NCI-H1930 (cell line): ENCODE data around the gene AMIGO3.

ENCODE experiments used
- DNase-seq, 2 experiments: peaks; one replicate each; lab custom pipeline; 2025; lab: John Stamatoyannopoulos, UW

The AMIGO3 gene

GRCh38 chr3:49724586-49724985, 5.1 kb upstream of the AMIGO3 start:
- no peak for DNase-seq

DNA sequence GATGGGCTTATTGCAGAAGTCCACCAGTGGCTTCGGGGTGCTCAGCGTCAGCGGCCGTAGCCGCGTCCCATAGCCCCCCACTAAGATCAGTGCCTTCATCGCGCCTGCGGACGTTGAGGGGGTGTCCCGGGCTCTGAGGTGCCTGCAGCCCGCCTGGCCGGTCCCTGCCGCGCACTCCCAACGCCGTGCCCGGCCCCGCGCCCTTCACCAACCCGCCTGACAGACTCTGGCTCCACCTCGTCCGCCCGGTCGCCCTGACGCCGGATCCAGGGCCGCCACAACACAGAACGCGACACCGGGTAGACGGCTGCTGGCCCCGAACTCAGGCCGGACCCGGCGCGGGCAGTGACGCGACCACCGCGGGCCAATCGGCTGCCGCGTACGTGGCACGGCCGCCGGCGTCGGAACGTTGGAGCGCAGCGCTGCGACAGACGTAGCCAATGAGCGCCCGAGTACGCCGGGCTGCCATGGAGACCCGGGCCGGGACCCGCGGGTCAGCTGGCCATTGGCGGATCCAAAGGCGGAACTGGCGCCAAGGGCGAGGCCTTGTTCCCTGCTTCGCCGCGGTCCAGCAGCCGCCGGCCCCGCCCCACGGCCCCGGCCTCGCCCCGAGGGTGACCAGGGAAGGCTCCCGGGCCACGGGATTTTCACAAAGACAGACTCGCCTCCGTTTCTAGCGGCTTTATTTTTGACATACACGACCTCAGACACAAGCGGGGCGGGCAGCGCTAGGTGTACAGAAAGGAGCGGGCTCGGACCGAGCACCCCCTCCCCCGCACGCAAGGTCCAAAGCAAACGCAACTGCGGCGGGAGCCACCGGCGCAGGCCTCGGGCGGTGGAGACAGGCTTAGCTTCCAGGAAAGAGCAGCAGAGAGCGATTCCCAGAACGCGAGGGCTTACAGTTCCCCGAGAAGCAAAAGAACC, 4.4 kb upstream of the AMIGO3 start, which contains the start of gene GMPPB:
Gene GMPPB (minus strand): TSS at position 324 of the 924 bp plus-strand sequence. CDS start 225 bp downstream, at position 99.
- DNase-seq, result peak; percentile 79 to 90

DNA sequence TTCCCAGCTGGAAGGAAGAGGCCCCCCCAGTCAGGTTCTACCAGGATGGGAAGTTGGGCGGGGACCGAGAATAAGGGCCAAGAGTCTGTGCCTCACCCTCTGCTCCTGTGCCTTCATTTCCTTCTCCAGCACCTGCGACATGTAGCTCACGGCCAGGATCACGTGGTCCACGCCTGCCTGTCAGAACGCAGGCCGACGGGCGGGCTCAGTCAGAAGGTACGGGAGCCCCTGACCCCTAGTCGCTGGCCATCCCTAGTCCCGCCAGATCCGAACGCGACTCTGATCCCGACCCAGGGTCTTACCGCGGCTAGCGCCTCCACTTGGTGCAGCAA, 3.8 kb upstream of the AMIGO3 start:
- DNase-seq, result no peak

- no peak for DNase-seq
These were observed 3.4 kb upstream of the AMIGO3 start for GRCh38 chr3:49722896-49723295.

GRCh38 chr3:49721896-49722781, 2.7 kb upstream of the AMIGO3 start:
- no peak for DNase-seq

GRCh38 chr3:49721596-49721895, 2.1 kb upstream of the AMIGO3 start:
- no peak for DNase-seq

DNA sequence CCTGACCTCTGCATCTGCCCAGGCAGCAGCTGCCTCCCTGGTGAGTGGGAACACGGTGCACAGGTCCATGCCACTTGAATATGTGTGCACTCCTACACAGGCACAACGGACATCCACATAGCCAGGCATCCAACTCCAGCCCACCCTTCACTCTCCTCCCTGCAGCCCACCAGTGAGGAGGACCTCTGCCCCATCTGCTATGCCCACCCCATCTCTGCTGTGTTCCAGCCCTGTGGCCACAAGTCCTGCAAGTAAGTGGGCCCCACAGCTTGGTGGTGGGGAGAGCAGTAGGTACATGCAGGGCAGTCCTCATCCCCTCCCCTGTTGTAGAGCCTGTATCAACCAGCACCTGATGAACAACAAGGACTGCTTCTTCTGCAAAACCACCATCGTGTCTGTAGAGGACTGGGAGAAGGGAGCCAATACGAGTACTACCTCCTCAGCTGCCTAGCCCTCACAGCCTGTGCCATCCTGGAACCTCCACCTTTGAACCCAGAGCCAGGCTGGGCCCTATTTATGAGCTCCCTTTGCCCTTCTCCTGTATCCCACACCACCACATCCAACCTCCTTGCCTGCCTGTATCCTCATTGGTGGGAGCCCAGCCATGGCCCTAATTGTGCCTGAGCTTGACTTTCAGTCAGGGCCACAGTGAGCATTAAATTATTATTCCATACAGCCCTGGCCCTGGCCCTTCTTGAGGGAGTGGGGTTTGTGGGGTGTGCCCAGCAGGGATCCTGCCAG, 1.5 kb upstream of the AMIGO3 start:
- DNase-seq, result no peak

- DNase-seq, result no peak
These were observed 648 bp downstream of the AMIGO3 start for GRCh38 chr3:49718858-49719213.

- no peak for DNase-seq
These were observed 1.3 kb downstream of the AMIGO3 start for GRCh38 chr3:49717959-49718857.

- DNase-seq, result no peak
These were observed 2.1 kb downstream of the AMIGO3 start for GRCh38 chr3:49717211-49717958.

DNA sequence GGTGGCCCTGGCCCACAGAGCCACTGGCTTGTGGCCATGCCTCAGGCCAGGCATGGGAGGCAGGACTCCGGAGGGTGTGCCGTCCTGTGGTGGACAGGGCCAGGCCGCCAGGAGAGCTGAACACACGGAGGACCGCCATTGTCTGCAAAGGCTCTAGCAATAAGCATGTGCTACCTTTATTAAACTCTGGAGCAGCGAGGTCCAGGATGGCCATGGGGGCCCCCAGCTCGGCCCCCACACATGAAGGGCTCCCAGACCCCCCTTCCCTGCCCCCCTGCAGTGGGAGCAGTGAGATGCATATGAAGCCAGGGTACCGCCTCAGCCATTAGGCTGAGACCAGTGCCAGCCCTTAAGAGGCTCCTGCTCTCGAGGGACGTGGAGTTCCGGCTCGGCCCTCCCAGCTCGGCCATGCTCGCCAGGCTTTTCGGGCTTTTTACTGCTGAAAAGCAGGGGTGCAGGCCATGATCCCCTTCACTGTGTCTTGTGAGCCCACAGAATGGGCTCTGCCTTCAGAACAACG, 2.7 kb downstream of the AMIGO3 start:
- no peak for DNase-seq

DNA sequence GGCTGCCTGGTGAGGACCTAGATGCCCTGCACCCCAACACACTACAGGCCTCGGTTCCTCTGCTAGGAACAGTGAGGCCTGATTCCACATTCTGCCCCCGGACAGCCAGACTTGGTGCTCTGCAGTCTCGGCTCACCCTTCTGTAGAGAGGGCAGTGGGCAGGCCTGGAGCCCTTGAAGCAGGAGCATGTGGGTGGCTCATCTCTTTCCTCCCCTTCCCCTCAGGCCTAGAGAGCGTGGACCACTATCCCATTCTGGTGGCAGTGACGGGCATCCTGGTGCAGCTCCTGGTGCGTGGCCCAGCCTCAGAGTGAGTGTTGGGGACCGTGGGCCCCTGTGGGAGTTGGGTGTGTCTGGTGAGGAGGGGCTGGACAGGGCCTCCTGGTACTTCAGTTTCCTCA, 3.3 kb downstream of the AMIGO3 start:
- DNase-seq, result no peak

- no peak for DNase-seq
These were observed 3.8 kb downstream of the AMIGO3 start for GRCh38 chr3:49715611-49716121.

DNA sequence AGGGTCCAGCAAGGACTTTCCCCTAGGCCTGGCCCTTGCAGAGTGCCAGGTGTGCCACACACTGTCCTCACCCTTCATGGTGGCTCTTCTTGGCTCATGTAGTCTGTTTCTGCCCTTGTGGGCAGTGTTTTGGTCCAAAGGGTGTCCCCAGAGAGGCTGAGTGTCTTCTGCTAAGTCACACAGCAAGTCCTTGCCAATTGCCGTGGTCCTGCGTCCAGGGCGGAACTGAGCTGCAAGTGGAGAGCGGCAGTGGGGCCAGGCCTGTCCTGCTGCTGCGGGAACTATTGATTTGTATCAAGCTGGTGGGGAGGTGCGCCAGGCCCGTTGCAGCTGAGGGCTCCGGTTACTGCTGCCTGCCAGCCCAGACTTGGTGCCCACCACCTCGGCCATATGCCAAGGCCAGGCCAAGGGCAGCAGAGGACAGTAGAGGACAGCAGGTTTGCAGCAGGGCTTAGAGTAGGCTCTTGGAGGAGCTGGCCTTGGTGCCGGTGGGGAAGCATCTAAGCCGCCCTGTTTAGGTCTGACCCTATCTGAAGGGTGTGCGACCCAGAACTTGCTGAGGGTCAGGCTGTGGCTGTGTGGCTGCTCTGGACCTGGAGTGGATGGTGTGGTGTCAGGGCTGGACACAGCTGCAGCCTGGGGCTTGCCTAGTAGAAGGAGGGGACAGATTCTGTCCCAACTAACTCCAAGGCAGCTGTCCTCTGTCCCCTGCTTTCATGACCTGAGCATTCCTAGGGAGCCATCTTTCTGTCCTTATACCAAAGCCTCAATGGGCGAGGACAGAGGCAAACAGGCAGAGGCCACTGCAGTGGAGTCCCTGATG, 4.5 kb downstream of the AMIGO3 start:
- no peak for DNase-seq

GRCh38 chr3:49713336-49714105, 6.0 kb downstream of the AMIGO3 start:
- no peak for DNase-seq

- no peak for DNase-seq
These were observed 6.7 kb downstream of the AMIGO3 start for GRCh38 chr3:49712631-49713317.

DNA sequence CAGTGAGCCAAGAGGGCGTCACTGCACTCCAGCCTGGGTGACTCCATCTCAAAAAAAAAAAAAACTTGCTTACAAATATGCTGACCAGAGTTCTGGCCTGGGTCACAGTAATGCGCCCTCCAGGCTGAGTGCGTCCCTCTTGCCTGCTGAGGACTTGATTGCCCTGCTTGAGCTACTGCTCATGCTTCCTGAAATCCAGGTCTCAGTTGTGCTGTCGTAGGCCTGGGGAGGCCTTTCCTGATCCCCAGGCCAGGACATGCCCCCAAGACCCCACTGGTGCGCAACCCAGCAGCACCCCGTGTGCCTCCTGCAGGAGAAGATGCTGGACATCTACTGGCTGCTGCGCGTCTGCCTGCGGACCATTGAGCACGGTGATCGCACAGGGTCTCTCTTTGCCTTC, 7.3 kb downstream of the AMIGO3 start:
- no peak for DNase-seq

- no peak for DNase-seq
These were observed 8.0 kb downstream of the AMIGO3 start for GRCh38 chr3:49711489-49711888.
